Nephron (organoid): ENCODE data around the gene BMPR1B.

Experiments used
- H3K27ac Mint-ChIP-seq, 3 experiments: 2 replicates each; pipeline ENCODE4 v1.8.0; 2020; ENCODE audit warnings: mixed read lengths in 3 of 3, mild to moderate bottlenecking in 2 of 3, moderate library complexity in 1 of 3
- H3K27me3 Mint-ChIP-seq: 2 replicates; pipeline ENCODE4 v1.8.0; 2021; ENCODE audit warnings: low read depth, mild to moderate bottlenecking, moderate library complexity, mixed read lengths
- H3K36me3 Mint-ChIP-seq: 2 replicates; pipeline ENCODE4 v1.8.0; 2020; ENCODE audit warnings: low read depth, mixed read lengths
- H3K4me1 Mint-ChIP-seq: 2 replicates; pipeline ENCODE4 v1.8.0; 2020; ENCODE audit warnings: mixed read lengths
- H3K4me3 Mint-ChIP-seq, 3 experiments: 2 replicates each; pipeline ENCODE4 v1.8.0; 2020; ENCODE audit warnings: mild to moderate bottlenecking in 3 of 3, mixed read lengths in 3 of 3, moderate library complexity in 2 of 3
- H3K9me3 Mint-ChIP-seq: 2 replicates; pipeline ENCODE4 v1.8.0; 2020; ENCODE audit warnings: mixed read lengths
- CTCF ChIP-seq, 3 experiments: fragments of 200-600 bp; sonication (generic); IDR thresholded peaks; one replicate each; pipeline ENCODE4 v1.5.0; 2021; ENCODE audit warnings: antibody characterized with exemption in 3 of 3; ENCODE audit not compliant: unreplicated experiment in 3 of 3

Gene BMPR1B

GRCh38 chr4:95151255-95151654, 393.5 kb downstream of the BMPR1B start:
- H3K27ac Mint-ChIP-seq = no peak overlapping the region
- H3K4me1 Mint-ChIP-seq = peaks cover 4% of the 10 kb centered on the region
- peaks cover 9% of the 10 kb centered on the region for H3K27me3 Mint-ChIP-seq
- H3K4me3 Mint-ChIP-seq = no peak overlapping the region
- TF ChIP-seq CTCF (IDR thresholded peaks at IDR 0.05; ENCODE audit: unreplicated experiment in 3 of 3) = no peak
- no peaks in the 10 kb centered on the region for H3K36me3 Mint-ChIP-seq
- H3K9me3 Mint-ChIP-seq = no peaks in the 10 kb centered on the region

GRCh38 chr4:95153182-95153581, 395.4 kb downstream of the BMPR1B start:
- Mint-ChIP-seq H3K4me1 (peaks cover 5% of the 10 kb centered on the region), H3K9me3 (no peaks in the 10 kb centered on the region), H3K27me3 (peaks cover 9% of the 10 kb centered on the region), H3K27ac (no peak overlapping the region), H3K4me3 (no peak overlapping the region), H3K36me3 (no peaks in the 10 kb centered on the region)
- TF ChIP-seq CTCF (IDR thresholded peaks at IDR 0.05; ENCODE audit: unreplicated experiment in 3 of 3) = no peak

- no peaks in the 10 kb centered on the region for H3K9me3 Mint-ChIP-seq
- peaks cover 5% of the 10 kb centered on the region for H3K4me1 Mint-ChIP-seq
These were observed 398.1 kb downstream of the BMPR1B start for GRCh38 chr4:95155759-95156451.

GRCh38 chr4:95156452-95156765, 398.7 kb downstream of the BMPR1B start:
- peaks cover 5% of the 10 kb centered on the region for H3K4me1 Mint-ChIP-seq
- peak overlapping the region in 2 of 3 experiments; percentile 14 to 24 for H3K27ac Mint-ChIP-seq
- H3K9me3 Mint-ChIP-seq = no peaks in the 10 kb centered on the region
- TF ChIP-seq CTCF (IDR thresholded peaks at IDR 0.05; ENCODE audit: unreplicated experiment in 3 of 3) = peak in 1 of 3 experiments; percentile 31
- peaks cover 3% of the 10 kb centered on the region for H3K36me3 Mint-ChIP-seq
- no peak overlapping the region for H3K4me3 Mint-ChIP-seq
- peaks cover 14% of the 10 kb centered on the region for H3K27me3 Mint-ChIP-seq

More at GRCh38 chr4:95155759-95156451, 398.1 kb downstream of the BMPR1B start:
- Mint-ChIP-seq H3K36me3 (peaks cover 3% of the 10 kb centered on the region), H3K27ac (peak overlapping the region in 2 of 3 experiments; percentile 14 to 24), H3K27me3 (peaks cover 14% of the 10 kb centered on the region), H3K4me3 (no peak overlapping the region)
- peak; percentile 57 to 82 (median 62) for TF ChIP-seq CTCF (IDR thresholded peaks at IDR 0.05; ENCODE audit: unreplicated experiment in 3 of 3)

GRCh38 chr4:95157596-95157995, 399.8 kb downstream of the BMPR1B start:
- H3K27ac Mint-ChIP-seq = no peak overlapping the region
- H3K4me1 Mint-ChIP-seq = peaks cover 5% of the 10 kb centered on the region

More at GRCh38 chr4:95157596-95157995, 399.8 kb downstream of the BMPR1B start:
- Mint-ChIP-seq H3K4me3 (no peak overlapping the region), H3K9me3 (no peaks in the 10 kb centered on the region), H3K36me3 (peaks cover 3% of the 10 kb centered on the region), H3K27me3 (peaks cover 18% of the 10 kb centered on the region)
- TF ChIP-seq CTCF (IDR thresholded peaks at IDR 0.05; ENCODE audit: unreplicated experiment in 3 of 3) = no peak
